GM12801 (cell line): ENCODE results near the gene INO80E.

Source experiments
- TF ChIP-seq, protein P1 (sequence below): IDR thresholded peaks from one replicate; pipeline ENCODE4 v1.5.1; 2011; ENCODE audit warnings: control low read depth; ENCODE audit not compliant: insufficient read length; ENCODE audit errors: extremely low read depth

The INO80E gene

DNA sequence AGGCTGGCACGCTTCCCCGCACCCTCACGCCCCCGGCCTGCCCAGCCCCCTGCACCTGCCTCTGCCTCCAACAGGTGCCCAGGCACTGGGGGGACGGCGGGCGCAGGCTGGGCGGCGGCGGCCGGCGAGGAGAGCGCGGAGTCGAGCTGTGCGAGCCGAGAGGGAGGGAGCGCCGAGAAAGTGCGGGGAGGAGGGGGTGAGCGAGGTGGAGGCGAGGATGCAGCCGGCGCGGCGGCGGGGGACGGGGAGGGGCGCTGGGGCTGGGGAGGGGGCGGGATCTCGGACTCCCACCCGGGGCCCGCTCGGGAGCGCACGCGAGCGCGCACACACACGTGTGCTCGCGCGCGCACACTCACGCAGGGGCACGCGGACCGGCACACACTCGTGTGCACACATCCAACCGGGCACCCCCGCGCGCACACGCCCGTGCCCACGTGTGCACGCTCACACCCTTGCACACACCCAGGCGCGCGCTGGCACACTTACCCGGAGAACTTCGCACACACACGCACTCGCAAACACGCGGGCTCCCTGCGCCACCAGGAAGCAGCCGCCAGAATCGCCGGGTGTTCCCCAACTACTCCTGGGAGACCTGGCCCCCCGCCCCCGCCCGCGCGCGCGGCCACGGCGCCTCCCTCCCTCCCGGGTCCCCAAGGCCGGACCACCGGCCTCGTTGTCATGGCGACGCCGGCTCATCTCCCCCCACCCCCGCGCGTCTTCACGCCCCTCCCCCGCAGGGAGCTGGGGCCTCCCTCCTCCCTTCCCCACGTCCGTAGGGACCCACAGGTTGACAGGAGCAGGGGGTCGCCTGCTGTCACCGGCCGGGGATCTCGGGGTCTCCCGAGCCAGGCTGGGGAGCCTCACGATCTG lies 15.0 kb downstream of the INO80E start, which contains the start of gene DOC2A:
Gene DOC2A (minus strand): TSS at position 184 of the 870 bp plus-strand sequence. CDS start 805 bp downstream, outside the sequence.
- TF ChIP-seq, protein P1, sequence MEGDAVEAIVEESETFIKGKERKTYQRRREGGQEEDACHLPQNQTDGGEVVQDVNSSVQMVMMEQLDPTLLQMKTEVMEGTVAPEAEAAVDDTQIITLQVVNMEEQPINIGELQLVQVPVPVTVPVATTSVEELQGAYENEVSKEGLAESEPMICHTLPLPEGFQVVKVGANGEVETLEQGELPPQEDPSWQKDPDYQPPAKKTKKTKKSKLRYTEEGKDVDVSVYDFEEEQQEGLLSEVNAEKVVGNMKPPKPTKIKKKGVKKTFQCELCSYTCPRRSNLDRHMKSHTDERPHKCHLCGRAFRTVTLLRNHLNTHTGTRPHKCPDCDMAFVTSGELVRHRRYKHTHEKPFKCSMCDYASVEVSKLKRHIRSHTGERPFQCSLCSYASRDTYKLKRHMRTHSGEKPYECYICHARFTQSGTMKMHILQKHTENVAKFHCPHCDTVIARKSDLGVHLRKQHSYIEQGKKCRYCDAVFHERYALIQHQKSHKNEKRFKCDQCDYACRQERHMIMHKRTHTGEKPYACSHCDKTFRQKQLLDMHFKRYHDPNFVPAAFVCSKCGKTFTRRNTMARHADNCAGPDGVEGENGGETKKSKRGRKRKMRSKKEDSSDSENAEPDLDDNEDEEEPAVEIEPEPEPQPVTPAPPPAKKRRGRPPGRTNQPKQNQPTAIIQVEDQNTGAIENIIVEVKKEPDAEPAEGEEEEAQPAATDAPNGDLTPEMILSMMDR = no peak

DNA sequence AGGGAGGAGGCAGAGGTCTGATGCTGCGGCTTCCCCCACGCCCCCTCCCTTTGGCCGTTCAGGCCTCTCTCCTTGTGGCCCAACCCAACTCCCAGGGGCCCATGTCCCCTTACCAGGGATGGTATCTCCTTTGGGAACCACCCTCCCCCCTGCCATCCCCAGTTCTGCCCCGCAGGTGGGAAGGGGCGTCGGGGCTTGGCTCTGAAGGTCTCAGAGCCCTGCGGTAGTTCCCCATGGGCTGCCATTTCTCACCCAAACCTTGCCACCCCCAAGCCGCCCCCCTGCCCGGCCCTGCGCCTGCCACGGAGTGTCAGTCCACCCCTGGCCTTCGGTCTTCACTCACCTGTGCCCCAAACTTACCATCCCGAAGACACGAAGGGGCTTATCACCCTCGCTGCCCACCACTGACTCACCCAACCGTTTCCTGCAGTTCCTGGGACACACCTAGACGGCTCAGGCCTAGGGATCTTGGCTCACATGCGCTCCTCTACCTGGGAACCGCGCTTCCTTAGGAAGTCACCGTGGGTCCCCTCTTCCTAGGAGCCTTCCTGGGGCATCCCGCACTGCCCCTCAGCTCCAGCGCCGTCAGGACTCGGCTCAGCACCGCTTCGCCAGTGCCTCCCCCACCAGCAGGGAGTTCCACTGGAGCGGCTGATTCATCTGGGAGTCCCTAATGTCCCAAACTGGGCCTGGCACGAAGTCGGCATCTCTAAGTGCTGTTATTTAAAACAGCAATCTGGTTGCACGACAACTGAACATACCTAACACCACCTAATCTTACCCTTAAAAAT lies 15.9 kb downstream of the INO80E start:
- TF ChIP-seq, protein P1 = no peak

DNA sequence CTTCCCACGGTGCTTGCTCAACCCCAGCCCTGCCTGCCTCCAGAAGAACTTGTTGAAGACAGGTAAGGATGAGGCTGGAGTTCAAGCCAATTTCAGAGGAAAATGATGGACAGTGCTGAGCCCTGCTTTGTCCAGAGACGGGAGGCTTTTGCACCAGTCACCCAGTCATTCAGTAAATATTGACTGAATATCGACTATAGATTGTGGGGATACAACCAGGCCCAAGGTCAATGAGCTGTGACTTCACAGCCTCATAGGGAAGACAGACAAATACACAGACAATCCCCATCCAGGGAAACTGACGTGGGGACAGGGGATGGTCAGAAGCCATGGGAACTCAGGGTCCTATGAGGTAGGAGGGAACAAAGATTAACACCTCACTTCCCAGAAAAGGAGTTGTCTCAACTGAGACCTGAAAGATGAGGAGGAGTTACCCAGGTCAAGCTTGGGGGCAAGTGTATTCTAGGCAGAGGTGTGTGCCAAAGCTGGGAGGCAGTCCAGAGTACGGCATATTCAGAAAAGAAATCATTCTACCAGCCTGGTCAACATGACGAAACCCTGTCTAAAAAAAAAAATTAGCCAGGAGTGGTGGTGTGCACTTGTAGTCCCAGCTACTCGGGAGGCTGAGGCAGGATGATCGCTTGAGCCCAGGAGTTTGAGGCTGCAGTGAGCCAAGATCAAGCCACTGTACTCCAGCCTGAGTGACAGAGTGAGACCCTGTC lies 20.7 kb downstream of the INO80E start:
- TF ChIP-seq, protein P1 = no peak

DNA sequence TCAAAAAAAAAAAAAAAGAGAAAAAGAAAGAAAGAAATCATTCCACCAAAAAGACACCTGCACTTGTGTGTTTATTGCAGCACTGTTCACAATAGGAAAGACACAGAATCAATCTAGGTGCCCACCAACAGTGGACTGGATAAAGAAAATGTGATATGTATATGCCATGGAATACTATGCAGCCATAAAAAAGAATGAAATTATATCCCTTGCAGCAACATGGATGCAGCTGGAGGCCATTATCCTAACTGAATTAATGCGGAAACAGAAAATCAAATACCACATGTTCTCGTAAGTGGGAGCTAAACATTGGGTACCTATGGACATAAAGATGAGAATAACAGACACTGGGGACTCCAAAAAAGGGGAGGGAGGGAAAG lies 21.2 kb downstream of the INO80E start:
- TF ChIP-seq, protein P1 = no peak

DNA sequence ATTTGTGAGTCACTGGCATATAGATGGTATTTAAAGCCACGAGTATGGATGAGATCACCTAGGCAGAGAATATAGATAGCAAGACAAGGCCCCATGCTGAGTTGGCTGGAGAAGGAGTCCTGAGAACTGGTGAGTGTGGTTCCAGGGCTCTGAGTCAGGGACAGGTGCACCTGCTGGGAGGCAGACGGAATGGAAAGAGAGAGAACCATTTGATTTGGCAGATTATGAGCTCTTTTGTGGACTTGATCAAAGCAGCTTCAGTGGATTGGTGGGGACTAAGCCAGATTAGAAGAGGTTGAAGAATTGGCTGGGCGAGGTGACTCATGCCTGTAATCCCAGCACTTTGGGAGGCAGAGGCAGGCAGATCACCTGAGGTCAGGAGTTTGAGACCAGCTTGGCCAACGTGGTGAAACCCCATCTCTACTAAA lies 22.7 kb downstream of the INO80E start:
- TF ChIP-seq, protein P1 = no peak

DNA sequence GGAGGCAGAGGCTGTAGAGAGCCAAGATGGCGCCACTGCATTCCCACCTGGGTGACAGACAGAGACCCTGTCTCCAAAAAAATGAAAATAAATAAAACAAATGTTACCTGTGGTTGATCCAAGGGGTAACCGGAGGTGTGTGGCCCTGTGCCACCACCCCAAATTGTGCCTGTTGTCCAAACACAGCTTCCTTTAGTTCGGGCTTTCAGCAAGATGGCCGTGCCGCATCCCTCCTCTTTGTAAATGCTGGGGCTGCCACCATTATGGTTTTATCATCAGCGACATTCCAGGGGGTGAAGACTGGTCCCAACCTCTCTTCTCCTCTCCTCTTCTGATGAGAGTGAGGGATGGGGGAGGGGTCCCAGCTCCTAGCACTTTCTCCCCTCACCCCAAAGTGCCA lies 26.8 kb downstream of the INO80E start, which contains the start of gene C16orf92:
Gene C16orf92 (plus strand): TSS at position 312 of the 400 bp plus-strand sequence. CDS start 143 bp downstream, outside the sequence.
- TF ChIP-seq, protein P1 = no peak

DNA sequence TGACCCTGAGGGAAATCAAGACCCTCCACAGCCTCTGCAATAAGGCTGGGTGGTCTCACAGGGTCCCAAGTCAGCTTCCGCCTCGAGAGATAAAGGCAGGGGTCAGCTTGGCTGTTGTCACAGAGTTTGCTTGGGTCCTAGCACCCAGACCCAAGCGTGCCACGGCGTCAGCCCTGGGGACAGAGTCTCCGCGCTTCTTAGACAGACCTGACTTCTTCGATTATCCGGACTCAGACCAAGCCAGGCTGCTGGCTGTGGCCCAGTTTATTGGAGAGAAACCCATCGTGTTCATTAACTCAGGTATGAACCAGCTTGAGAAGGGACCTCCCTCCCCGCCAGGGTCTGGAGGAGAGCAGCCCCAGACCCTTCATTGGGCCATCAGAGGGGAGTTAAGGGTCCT lies 27.5 kb downstream of the INO80E start:
- TF ChIP-seq, protein P1 = no peak
